ENCODE measurements around the gene P2RX7.

P2RX7 gene

GRCh38 chr12:121237415-121237814, 104.7 kb downstream of the P2RX7 start:
- Histone ChIP-seq H3K27ac (no peak overlapping the region), H3K4me3 (no peak overlapping the region), H3K36me3 (ENCODE audit: insufficient read depth, low read length) (peaks cover 14% of the 10 kb centered on the region; the same call in 1 of the 2 replicates), H3K9me3 (ENCODE audit: low read depth, low read length) (no peaks in the 10 kb centered on the region), H3K9ac (ENCODE audit: insufficient read length) (no peak overlapping the region)
- DNase-seq (ENCODE audit: low read depth, low spot score), result no peak
- TF ChIP-seq EZH2 (IDR thresholded peaks at IDR 0.05) (no peak), FOXP2 (optimal IDR thresholded peaks at IDR 0.05; ENCODE audit: control extremely low read depth, extremely low read length, insufficient read depth) (no peak), POLR2AphosphoS5 (IDR thresholded peaks at IDR 0.05; ENCODE audit: borderline replicate concordance, low read depth, low read length) (no peak)
